ENCODE measurements around the gene IGF2. TPM values are rescaled to one million over a fixed set of nuclear protein-coding genes. Genes with fewer than 3 reads are reported as not detected.

The IGF2 gene
- total and polyA plus RNA-seq, 3 donors from 2014 or later = 52.3 to 104 (median 69.8) TPM

DNA sequence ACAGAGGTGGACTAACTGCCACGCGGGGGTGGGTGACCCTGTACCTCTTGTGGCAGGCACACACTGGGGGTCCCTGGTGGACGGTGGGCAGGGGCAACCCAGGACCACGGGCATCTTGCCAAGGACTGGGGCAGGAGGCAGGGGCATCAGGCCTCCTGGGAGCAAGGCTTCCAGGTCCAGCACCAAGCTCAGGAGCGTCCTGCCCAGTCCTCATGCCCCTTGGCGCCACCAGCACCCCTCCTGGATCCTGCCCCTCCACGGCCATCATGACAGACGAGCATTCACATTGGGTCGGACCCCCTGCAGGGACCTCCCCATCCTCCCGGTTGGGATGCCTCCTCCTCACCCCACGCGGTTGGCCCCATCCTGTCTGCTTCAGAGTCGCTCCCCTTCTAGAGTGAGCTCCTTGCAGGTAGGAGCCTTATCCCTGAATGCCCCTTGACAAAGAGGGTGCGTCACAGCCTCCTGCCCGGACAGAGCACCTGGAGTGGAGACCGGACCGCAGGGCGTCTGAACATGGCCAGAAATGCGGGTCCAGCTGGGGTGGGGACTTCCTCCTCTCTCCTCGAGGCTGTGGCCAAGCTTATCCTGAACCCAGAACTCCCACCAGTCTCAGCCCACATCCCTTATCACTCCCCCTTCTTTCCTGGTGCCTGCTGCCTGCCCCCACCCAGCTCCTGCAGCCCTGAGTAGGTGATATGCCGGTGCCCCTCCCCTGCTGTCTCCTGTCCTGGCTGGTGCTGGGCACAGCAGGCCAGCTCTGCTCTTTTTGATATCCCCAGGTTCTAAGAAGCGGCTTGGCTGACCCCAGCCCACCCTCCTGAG lies 40.3 kb downstream of the IGF2 start:
- intact Hi-C loops (cut with DNase I; ENCODE audit: low total_unique reads) = no loop called here
- DNase-seq = no peak
- Histone ChIP-seq H3K4me3 (no peak overlapping the region), H3K9me3 (no peaks in the 10 kb centered on the region), H3K27ac (no peak overlapping the region), H3K36me3 (ENCODE audit: low read depth, missing control alignments) (no peaks in the 10 kb centered on the region), H3K27me3 (no peaks in the 10 kb centered on the region), H3K4me1 (peaks cover 29% of the 10 kb centered on the region)
- 81 to 82% methylated on average over 8 to 21 of the region's 22 CpGs for WGBS, 2 donors
- no peak for TF ChIP-seq POLR2A (IDR thresholded peaks at IDR 0.05)
- TF ChIP-seq, protein P1, sequence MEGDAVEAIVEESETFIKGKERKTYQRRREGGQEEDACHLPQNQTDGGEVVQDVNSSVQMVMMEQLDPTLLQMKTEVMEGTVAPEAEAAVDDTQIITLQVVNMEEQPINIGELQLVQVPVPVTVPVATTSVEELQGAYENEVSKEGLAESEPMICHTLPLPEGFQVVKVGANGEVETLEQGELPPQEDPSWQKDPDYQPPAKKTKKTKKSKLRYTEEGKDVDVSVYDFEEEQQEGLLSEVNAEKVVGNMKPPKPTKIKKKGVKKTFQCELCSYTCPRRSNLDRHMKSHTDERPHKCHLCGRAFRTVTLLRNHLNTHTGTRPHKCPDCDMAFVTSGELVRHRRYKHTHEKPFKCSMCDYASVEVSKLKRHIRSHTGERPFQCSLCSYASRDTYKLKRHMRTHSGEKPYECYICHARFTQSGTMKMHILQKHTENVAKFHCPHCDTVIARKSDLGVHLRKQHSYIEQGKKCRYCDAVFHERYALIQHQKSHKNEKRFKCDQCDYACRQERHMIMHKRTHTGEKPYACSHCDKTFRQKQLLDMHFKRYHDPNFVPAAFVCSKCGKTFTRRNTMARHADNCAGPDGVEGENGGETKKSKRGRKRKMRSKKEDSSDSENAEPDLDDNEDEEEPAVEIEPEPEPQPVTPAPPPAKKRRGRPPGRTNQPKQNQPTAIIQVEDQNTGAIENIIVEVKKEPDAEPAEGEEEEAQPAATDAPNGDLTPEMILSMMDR (IDR thresholded peaks at IDR 0.05) = no peak

DNA sequence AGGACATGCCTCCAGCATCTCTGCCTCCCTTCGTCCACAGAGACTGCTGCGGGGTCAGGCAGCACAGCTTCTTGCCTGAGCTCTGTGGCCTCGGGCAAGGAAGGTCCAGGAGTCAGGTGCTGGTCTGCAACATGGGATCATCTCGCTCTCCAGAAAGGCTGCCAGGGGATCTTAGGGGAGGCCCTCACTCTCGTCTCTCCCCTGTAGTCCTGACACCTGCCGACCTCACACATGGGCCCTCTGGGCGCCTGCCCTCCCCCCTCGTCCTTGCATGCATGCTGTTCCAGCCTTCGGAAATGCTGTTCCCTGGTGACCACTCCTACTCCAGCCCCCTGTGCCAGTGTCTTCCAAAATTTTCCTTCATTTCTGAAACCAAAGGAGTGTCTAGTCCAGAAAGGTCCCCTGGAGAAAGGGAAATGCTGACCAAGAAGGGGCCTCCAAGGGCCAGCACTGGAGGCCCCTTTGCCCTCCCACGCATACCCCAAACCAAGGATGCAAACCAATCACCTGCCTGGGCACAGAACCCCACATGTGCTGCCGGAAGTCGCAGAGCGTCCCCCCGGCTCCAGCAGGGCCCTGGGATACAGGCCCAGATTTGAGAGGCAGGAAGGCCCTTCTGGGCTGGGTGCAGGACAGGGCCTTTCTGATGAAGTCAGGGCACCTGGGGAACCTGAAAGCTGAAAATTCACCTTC lies 41.0 kb downstream of the IGF2 start:
- Histone ChIP-seq H3K4me1 (peaks cover 29% of the 10 kb centered on the region), H3K27ac (no peak overlapping the region), H3K4me3 (no peak overlapping the region), H3K36me3 (ENCODE audit: low read depth, missing control alignments) (no peaks in the 10 kb centered on the region), H3K9me3 (no peaks in the 10 kb centered on the region), H3K27me3 (no peaks in the 10 kb centered on the region)
- no peak for TF ChIP-seq POLR2A (IDR thresholded peaks at IDR 0.05)
- TF ChIP-seq, protein P1 (IDR thresholded peaks at IDR 0.05) = no peak
- no peak for DNase-seq
- WGBS, 2 donors = 91% methylated on average over 10 to 14 of the region's 14 CpGs
- intact Hi-C loops (cut with DNase I; ENCODE audit: low total_unique reads) = no loop called here

DNA sequence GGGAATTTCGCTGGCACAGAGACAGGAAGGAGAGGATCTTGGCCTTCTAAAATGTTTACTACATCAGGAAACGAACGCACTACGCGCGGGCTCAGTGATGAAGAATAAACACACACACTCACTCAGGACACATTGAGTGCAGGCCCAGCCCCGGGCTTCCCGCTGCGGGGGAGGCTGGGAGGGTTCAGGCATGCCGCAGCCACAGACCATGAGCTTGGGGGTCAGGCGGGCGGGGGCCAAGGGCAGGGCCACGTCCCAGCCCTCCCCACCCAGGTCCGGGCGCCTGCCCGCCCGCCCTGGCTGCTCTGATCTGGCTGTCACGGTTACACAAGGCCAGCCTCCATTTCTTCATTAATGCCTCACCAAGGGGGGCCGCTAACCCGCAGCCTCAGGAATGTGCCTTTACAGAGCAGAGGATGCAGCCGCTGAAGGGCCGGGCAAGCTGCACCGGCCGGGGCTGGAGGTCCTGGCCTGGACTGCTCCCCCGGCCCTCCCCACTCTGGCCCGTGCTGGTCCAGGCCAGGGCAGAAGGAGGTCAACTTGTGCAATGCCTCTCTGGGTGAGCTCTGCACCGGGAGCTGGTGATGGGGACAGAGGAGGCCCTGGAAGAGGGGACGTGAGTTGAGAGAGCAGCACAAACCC lies 41.7 kb downstream of the IGF2 start:
- 19 to 48% methylated on average over 18 to 26 of the region's 28 CpGs for WGBS, 2 donors
- H3K4me3 ChIP-seq = no peak overlapping the region
- no peaks in the 10 kb centered on the region for H3K9me3 ChIP-seq
- intact Hi-C loops (cut with DNase I; ENCODE audit: low total_unique reads) = no loop called here
- no peak for TF ChIP-seq POLR2A (IDR thresholded peaks at IDR 0.05)
- TF ChIP-seq, protein P1 (IDR thresholded peaks at IDR 0.05) = no peak
- H3K36me3 ChIP-seq (ENCODE audit: low read depth, missing control alignments) = no peaks in the 10 kb centered on the region
- DNase-seq = peak; percentile 81
- H3K27ac ChIP-seq = peak overlapping the region; percentile 68 to 87
- H3K4me1 ChIP-seq = peaks cover 34% of the 10 kb centered on the region
- no peaks in the 10 kb centered on the region for H3K27me3 ChIP-seq

DNA sequence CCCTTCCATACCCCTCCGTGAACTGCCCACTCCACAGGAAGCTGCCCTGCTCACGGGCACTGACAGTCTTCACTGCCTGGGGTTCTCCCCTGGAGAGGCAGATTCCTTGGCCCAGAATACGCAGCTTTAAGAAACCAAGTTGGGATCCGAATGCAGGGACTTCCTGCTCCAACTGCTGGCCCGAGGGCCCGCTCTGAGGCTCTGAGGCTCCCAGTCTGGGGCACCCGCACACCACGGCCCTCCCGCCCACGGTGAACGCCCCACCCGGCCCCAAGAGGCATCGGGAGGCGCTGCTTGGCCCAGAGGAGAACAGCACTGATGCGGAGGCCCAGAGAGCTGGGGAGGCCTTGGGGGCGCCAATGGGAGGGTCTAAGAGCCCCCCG lies 42.3 kb downstream of the IGF2 start:
- Histone ChIP-seq H3K27ac (peak overlapping the region; percentile 68 to 87), H3K27me3 (no peaks in the 10 kb centered on the region), H3K4me1 (peaks cover 34% of the 10 kb centered on the region), H3K9me3 (no peaks in the 10 kb centered on the region), H3K36me3 (ENCODE audit: low read depth, missing control alignments) (no peaks in the 10 kb centered on the region), H3K4me3 (no peak overlapping the region)
- WGBS, 2 donors = 61 to 63% methylated on average over 10 to 17 of the region's 17 CpGs
- TF ChIP-seq, protein P1 (IDR thresholded peaks at IDR 0.05) = no peak
- no peak for TF ChIP-seq POLR2A (IDR thresholded peaks at IDR 0.05)
- intact Hi-C loops (cut with DNase I; ENCODE audit: low total_unique reads) = no loop called here
- peak; percentile 38 for DNase-seq

Data from testis (tissue), 3 donors.